Body of pancreas (tissue), 4 donors: Measurements from ENCODE around the gene GALNT17.

Experiments used
- POLR2A ChIP-seq, 3 donors: fragments of 450-650 bp; IDR thresholded peaks; one replicate each; pipeline ENCODE4 v1.6.1; 2016; ENCODE audit warnings: antibody characterized with exemption in 3 of 3, mild to moderate bottlenecking in 2 of 3
- TF ChIP-seq, protein P1 (sequence below), 7 experiments: fragments of 450-650 bp in 4 of 7; fragments of 200-600 bp in 3 of 7; sonication (generic) in 3 of 7; IDR thresholded peaks; one replicate each; pipeline ENCODE4 v1.5.1; 2016 to 2019; ENCODE audit warnings: antibody characterized with exemption in 7 of 7

GRCh38 chr7:71457021-71457420 lies 325.1 kb downstream of the GALNT17 start:
- TF ChIP-seq, protein P1, sequence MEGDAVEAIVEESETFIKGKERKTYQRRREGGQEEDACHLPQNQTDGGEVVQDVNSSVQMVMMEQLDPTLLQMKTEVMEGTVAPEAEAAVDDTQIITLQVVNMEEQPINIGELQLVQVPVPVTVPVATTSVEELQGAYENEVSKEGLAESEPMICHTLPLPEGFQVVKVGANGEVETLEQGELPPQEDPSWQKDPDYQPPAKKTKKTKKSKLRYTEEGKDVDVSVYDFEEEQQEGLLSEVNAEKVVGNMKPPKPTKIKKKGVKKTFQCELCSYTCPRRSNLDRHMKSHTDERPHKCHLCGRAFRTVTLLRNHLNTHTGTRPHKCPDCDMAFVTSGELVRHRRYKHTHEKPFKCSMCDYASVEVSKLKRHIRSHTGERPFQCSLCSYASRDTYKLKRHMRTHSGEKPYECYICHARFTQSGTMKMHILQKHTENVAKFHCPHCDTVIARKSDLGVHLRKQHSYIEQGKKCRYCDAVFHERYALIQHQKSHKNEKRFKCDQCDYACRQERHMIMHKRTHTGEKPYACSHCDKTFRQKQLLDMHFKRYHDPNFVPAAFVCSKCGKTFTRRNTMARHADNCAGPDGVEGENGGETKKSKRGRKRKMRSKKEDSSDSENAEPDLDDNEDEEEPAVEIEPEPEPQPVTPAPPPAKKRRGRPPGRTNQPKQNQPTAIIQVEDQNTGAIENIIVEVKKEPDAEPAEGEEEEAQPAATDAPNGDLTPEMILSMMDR (IDR thresholded peaks at IDR 0.05): no peak
- no peak for TF ChIP-seq POLR2A (IDR thresholded peaks at IDR 0.05)
